SK-N-SH (cell line): Measurements from ENCODE around the gene GYS1. TPM values are rescaled to one million over a fixed set of nuclear protein-coding genes. Genes with fewer than 3 reads are reported as not detected.

Experiments used
- CTCF ChIA-PET: fragments of 300-600, 350-600 bp; formaldehyde crosslinking; extraction: SDS; loops from one replicate; lab custom pipeline; 2021; lab: Yijun Ruan, JAX
- POLR2A ChIA-PET: fragments of 350-600 bp; sonication (Branson Sonifier 250); formaldehyde crosslinking; extraction: SDS; loops from one replicate; lab custom pipeline; 2020; ENCODE audit warnings: antibody characterized with exemption, inconsistent platforms; lab: Yijun Ruan, JAX
- DNase-seq: peaks from one replicate; pipeline ENCODE4 v3.0.0; 2012
- H2AFZ ChIP-seq: fragments of 200-600 bp; sonication (generic); 2 replicates; pipeline ENCODE4 v1.8.1; 2016; ENCODE audit warnings: antibody characterized with exemption, mild to moderate bottlenecking, low read depth
- H3F3A ChIP-seq: fragments of 200-600 bp; sonication (generic); replicated peaks from 2 replicates; pipeline ENCODE3; 2016; ENCODE audit warnings: antibody characterized with exemption, mild to moderate bottlenecking; ENCODE audit not compliant: insufficient read depth
- H3K27ac ChIP-seq, 2 experiments: fragments of 200-500 bp in 1 of 2; fragments of 200-600 bp in 1 of 2; sonication (Bioruptor generic) in 1 of 2; sonication (generic), shearing (Covaris generic) in 1 of 2; 2 replicates each; pipeline versions ENCODE4 v1.5.1 to v1.6.1; 2014 to 2016; ENCODE audit warnings: low read depth in 2 of 2, inconsistent platforms in 1 of 2, low read length in 1 of 2, mild to moderate bottlenecking in 1 of 2, mixed read lengths in 1 of 2
- H3K27me3 ChIP-seq: fragments of 200-600 bp; sonication (generic), shearing (Covaris generic); 2 replicates; pipeline ENCODE4 v1.6.1; 2016; ENCODE audit warnings: mixed run types; ENCODE audit not compliant: insufficient read depth
- H3K36me3 ChIP-seq, 2 experiments: fragments of 200-500 bp in 1 of 2; fragments of 200-600 bp in 1 of 2; sonication (Bioruptor generic) in 1 of 2; sonication (generic) in 1 of 2; replicated peaks in 1 of 2; 2 replicates each; pipeline versions ENCODE3 to v1.5.1; 2014 to 2016; ENCODE audit warnings: low read length in 1 of 2, mild to moderate bottlenecking in 1 of 2; ENCODE audit not compliant: insufficient read depth in 2 of 2, control insufficient read depth in 1 of 2
- H3K4me1 ChIP-seq, 2 experiments: fragments of 200-500 bp in 1 of 2; fragments of 200-600 bp in 1 of 2; sonication (Bioruptor generic) in 1 of 2; sonication (generic), shearing (Covaris generic) in 1 of 2; 2 replicates each; pipeline versions ENCODE4 v1.5.1 to v1.6.1; 2014 to 2016; ENCODE audit warnings: low read depth in 1 of 2, low read length in 1 of 2, mixed run types in 1 of 2; ENCODE audit not compliant: insufficient read depth in 2 of 2, control insufficient read depth in 1 of 2
- H3K4me2 ChIP-seq: fragments of 200-600 bp; sonication (generic), shearing (Covaris generic); 2 replicates; pipeline ENCODE4 v1.6.1; 2017; ENCODE audit warnings: mixed run types
- H3K4me3 ChIP-seq, 2 experiments: fragments of 200-500 bp in 1 of 2; fragments of 200-600 bp in 1 of 2; sonication (Bioruptor generic) in 1 of 2; sonication (generic), shearing (Covaris generic) in 1 of 2; 2 replicates each; pipeline versions ENCODE4 v1.5.1 to v1.8.1; 2014 to 2016; ENCODE audit warnings: low read depth in 2 of 2, inconsistent platforms in 1 of 2, low read length in 1 of 2, mild to moderate bottlenecking in 1 of 2, mixed read lengths in 1 of 2, moderate library complexity in 1 of 2
- H3K79me2 ChIP-seq: fragments of 200-600 bp; sonication (generic); 2 replicates; pipeline ENCODE4 v1.8.1; 2017; ENCODE audit warnings: mild to moderate bottlenecking; ENCODE audit not compliant: insufficient read depth
- H3K9ac ChIP-seq: fragments of 200-600 bp; sonication (generic); 2 replicates; pipeline ENCODE4 v1.6.1; 2017; ENCODE audit warnings: mixed run types
- H3K9me2 ChIP-seq: fragments of 200-600 bp; sonication (generic); 2 replicates; pipeline ENCODE4 v1.6.1; 2017; ENCODE audit warnings: mixed run types
- H3K9me3 ChIP-seq: fragments of 200-600 bp; sonication (generic); 2 replicates; pipeline ENCODE4 v1.6.1; 2017; ENCODE audit warnings: mixed run types, mild to moderate bottlenecking, moderate library complexity
- H4K20me1 ChIP-seq: fragments of 200-600 bp; sonication (generic); 2 replicates; pipeline ENCODE4 v1.6.1; 2017; ENCODE audit warnings: mild to moderate bottlenecking, mixed run types; ENCODE audit not compliant: insufficient read depth
- EP300 ChIP-seq, 2 experiments: IDR thresholded peaks; 2 replicates each; pipeline versions ENCODE4 v1.4.0 to v1.6.1; 2012; ENCODE audit warnings: borderline replicate concordance in 1 of 2, low read depth in 1 of 2, low read length in 1 of 2
- EZH2phosphoT487 ChIP-seq: fragments of 200-600 bp; sonication (generic); IDR thresholded peaks from 2 replicates; pipeline ENCODE4 v1.6.1; 2017; ENCODE audit warnings: low read depth, mixed run types, mild to moderate bottlenecking, antibody characterized with exemption, moderate library complexity, borderline replicate concordance
- FOSL2 ChIP-seq: IDR thresholded peaks from 2 replicates; pipeline ENCODE4 v1.4.0; 2012; ENCODE audit warnings: low read depth, mild to moderate bottlenecking, moderate library complexity, borderline replicate concordance
- GABPA ChIP-seq: IDR thresholded peaks from 2 replicates; pipeline ENCODE4 v1.4.0; 2012; ENCODE audit warnings: low read depth, mild to moderate bottlenecking
- GATA2 ChIP-seq: sonication (generic); formaldehyde crosslinking; IDR thresholded peaks from 2 replicates; pipeline ENCODE4 v1.5.0; 2020; ENCODE audit warnings: mild to moderate bottlenecking, missing genetic modification reagents
- POLR2AphosphoS5 ChIP-seq: IDR thresholded peaks from 2 replicates; pipeline ENCODE4 v1.6.1; 2012; ENCODE audit warnings: low read depth, low read length
- RFX5 ChIP-seq: IDR thresholded peaks from 2 replicates; pipeline ENCODE4 v1.6.1; 2012; ENCODE audit warnings: mild to moderate bottlenecking, improper control_type of control experiment, low read length
- SIN3A ChIP-seq: IDR thresholded peaks from 2 replicates; pipeline ENCODE4 v1.6.1; 2012; ENCODE audit warnings: low read depth, mild to moderate bottlenecking, low read length, moderate library complexity, borderline replicate concordance
- TEAD4 ChIP-seq: IDR thresholded peaks from 2 replicates; pipeline ENCODE4 v1.4.0; 2012; ENCODE audit warnings: mild to moderate bottlenecking, borderline replicate concordance; ENCODE audit not compliant: insufficient read depth
- USF2 ChIP-seq: fragments of 150-350 bp; IDR thresholded peaks from 2 replicates; pipeline ENCODE4 v1.6.1; 2017; ENCODE audit warnings: antibody characterized with exemption, low read length, low read depth, borderline replicate concordance
- YY1 ChIP-seq: IDR thresholded peaks from 2 replicates; pipeline ENCODE4 v1.4.0; 2012; ENCODE audit warnings: low read depth, mild to moderate bottlenecking
- WGBS: methylation state at CpG from one replicate; pipeline ENCODE4 v1.1.6; 2017; ENCODE audit warnings: low lambda C conversion rate; 5-methylcytosine and 5-hydroxymethylcytosine counted together
- polyA plus RNA-seq, 3 experiments: library from polyadenylated mRNA; depleted of rRNA; stranded (reverse); fragments of >200 nt; gene quantifications; 2 replicates each; pipeline ENCODE4 v1.2.3, GENCODE V29; 2012
- TF ChIP-seq, protein P1 (sequence below): IDR thresholded peaks from 2 replicates; pipeline ENCODE4 v1.4.0; 2012; ENCODE audit warnings: low read depth
- TF ChIP-seq, protein P2 (sequence below): fragments of 200-600 bp; sonication (generic); IDR thresholded peaks from 2 replicates; pipeline ENCODE4 v1.6.1; 2017; ENCODE audit warnings: antibody characterized with exemption, mild to moderate bottlenecking, moderate library complexity

Gene GYS1
- polyA plus RNA-seq, 1 of the 3 experiments (the other 2 are of a cell fraction): 25.3 TPM

DNA sequence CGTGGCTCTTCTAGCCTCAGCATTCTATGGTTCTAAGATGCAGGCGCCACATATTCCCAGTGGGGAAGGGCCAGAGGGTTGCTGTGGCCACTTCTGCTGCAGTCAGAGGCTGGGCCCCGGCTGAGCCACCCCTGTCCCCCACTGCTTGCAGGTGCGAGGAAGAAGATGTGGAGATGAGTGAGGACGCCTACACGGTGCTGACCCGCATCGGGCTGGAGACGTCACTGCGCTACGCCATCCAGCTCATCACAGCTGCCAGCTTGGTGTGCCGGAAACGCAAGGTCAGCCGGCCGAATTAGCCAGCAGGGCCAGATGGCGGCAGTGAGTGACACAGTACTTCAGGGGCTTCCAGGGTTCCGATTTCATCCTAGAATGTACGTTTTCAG lies 21.8 kb upstream of the GYS1 start:
- no peak for DNase-seq
- TF ChIP-seq, protein P1, sequence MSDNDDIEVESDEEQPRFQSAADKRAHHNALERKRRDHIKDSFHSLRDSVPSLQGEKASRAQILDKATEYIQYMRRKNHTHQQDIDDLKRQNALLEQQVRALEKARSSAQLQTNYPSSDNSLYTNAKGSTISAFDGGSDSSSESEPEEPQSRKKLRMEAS: no peak
- TF ChIP-seq SIN3A: no peak
- no peak for TF ChIP-seq RFX5
- TF ChIP-seq GABPA: no peak
- CTCF ChIA-PET: interaction anchor here (1.1 to 1.4 kb wide), 2 partner anchors 15 to 21 kb away, joined by 3 to 5 read pairs; partner anchors contain the start of gene RUVBL2

GRCh38 chr19:49014123-49014869 lies 21.2 kb upstream of the GYS1 start:
- H3K4me3 ChIP-seq: no peak overlapping the region
- no peak for DNase-seq
- no peaks in the 10 kb centered on the region for H3K79me2 ChIP-seq
- no peak overlapping the region for H3K4me2 ChIP-seq
- H2AFZ ChIP-seq: no peak overlapping the region
- H3K27me3 ChIP-seq: no peaks in the 10 kb centered on the region
- peaks cover 0 to 46% of the 10 kb centered on the region in 2 experiments for H3K36me3 ChIP-seq
- POLR2A ChIA-PET: no interaction called here
- H3K4me1 ChIP-seq: peaks cover 0 to 22% of the 10 kb centered on the region in 2 experiments; a peak in 1 of 4 replicates
- TF ChIP-seq, protein P2, sequence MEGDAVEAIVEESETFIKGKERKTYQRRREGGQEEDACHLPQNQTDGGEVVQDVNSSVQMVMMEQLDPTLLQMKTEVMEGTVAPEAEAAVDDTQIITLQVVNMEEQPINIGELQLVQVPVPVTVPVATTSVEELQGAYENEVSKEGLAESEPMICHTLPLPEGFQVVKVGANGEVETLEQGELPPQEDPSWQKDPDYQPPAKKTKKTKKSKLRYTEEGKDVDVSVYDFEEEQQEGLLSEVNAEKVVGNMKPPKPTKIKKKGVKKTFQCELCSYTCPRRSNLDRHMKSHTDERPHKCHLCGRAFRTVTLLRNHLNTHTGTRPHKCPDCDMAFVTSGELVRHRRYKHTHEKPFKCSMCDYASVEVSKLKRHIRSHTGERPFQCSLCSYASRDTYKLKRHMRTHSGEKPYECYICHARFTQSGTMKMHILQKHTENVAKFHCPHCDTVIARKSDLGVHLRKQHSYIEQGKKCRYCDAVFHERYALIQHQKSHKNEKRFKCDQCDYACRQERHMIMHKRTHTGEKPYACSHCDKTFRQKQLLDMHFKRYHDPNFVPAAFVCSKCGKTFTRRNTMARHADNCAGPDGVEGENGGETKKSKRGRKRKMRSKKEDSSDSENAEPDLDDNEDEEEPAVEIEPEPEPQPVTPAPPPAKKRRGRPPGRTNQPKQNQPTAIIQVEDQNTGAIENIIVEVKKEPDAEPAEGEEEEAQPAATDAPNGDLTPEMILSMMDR: no peak
- 0 out of 2 replicates have a peak, but pooled peaks have one; percentile 5 for TF ChIP-seq POLR2AphosphoS5
- TF ChIP-seq, all 33 proteins: peak for 1
- Histone ChIP-seq H3F3A (peaks cover 10% of the 10 kb centered on the region), H3K9me3 (no peaks in the 10 kb centered on the region), H4K20me1 (no peaks in the 10 kb centered on the region), H3K9ac (no peak overlapping the region), H3K27ac (no peak overlapping the region), H3K9me2 (no peaks in the 10 kb centered on the region)
- CTCF ChIA-PET: interaction anchor here (1.1 to 8.6 kb wide), 2 partner anchors 15 to 21 kb away, joined by 5 to 68 read pairs; partner anchors contain the start of gene RUVBL2
- WGBS: 92% methylated on average over 16 of the region's 32 CpGs

More for the DNA sequence above, 21.8 kb upstream of the GYS1 start:
- POLR2A ChIA-PET: no interaction called here
- Histone ChIP-seq H4K20me1 (no peaks in the 10 kb centered on the region), H3K4me1 (peaks cover 0 to 24% of the 10 kb centered on the region in 2 experiments; a peak in 1 of 4 replicates), H3K4me2 (no peak overlapping the region), H3K27ac (no peak overlapping the region), H3K36me3 (peaks cover 0 to 41% of the 10 kb centered on the region in 2 experiments), H3K27me3 (no peaks in the 10 kb centered on the region), H3K4me3 (no peak overlapping the region), H3K9ac (no peak overlapping the region), H3K9me2 (no peaks in the 10 kb centered on the region), H3F3A (peaks cover 12% of the 10 kb centered on the region), H3K9me3 (no peaks in the 10 kb centered on the region), H2AFZ (no peak overlapping the region), H3K79me2 (no peaks in the 10 kb centered on the region)
- 95% methylated on average over 16 of the region's 18 CpGs for WGBS

GRCh38 chr19:49011194-49011593 lies 18.1 kb upstream of the GYS1 start:
- CTCF ChIA-PET: interaction anchor here (1.3 to 8.6 kb wide), 2 partner anchors 8 to 12 kb away, joined by 5 to 68 read pairs; no protein-coding TSS in a partner anchor
- peaks cover 7% of the 10 kb centered on the region for H3F3A ChIP-seq
- no peak overlapping the region for H3K27ac ChIP-seq
- no peak overlapping the region for H3K9ac ChIP-seq
- H3K4me1 ChIP-seq: no peaks in the 10 kb centered on the region
- no peak overlapping the region for H3K4me2 ChIP-seq
- H3K4me3 ChIP-seq: no peak overlapping the region
- H2AFZ ChIP-seq: no peak overlapping the region
- H3K36me3 ChIP-seq: peaks cover 7 to 55% of the 10 kb centered on the region in 2 experiments
- no peaks in the 10 kb centered on the region for H3K27me3 ChIP-seq
- 90% methylated on average over 13 of the region's 17 CpGs for WGBS
- no peak for DNase-seq
- no peaks in the 10 kb centered on the region for H3K9me3 ChIP-seq
- H3K79me2 ChIP-seq: no peaks in the 10 kb centered on the region
- H4K20me1 ChIP-seq: no peaks in the 10 kb centered on the region
- no peaks in the 10 kb centered on the region for H3K9me2 ChIP-seq
- POLR2A ChIA-PET: no interaction called here
- TF ChIP-seq GATA2 (CRISPR knock-in tag) (no peak), FOSL2 (no peak), YY1 (no peak), TEAD4 (no peak), POLR2AphosphoS5 (no peak), GABPA (no peak), EZH2phosphoT487 (no peak), USF2 (no peak), EP300 (IDR thresholded peaks at IDR 0.05; ENCODE audit: borderline replicate concordance in 1 of 2, low read depth in 1 of 2, low read length in 1 of 2) (no peak), RFX5 (no peak)
- TF ChIP-seq, protein P1: no peak
